GM19395 (cell line): ENCODE results near the gene OR2V2.
"Not testable (repeated sequence)": the region's sequence is repeated elsewhere in the genome, so short reads cannot be mapped to it uniquely, and the experiment has no call there.

Experiments
- ATAC-seq: cut with Tn5 transposase; IDR thresholded peaks from one replicate; pipeline ENCODE4 v1.9.1; 2021; ENCODE audit warnings: mild to moderate bottlenecking, moderate library complexity; ENCODE audit not compliant: unreplicated experiment

Gene OR2V2

DNA sequence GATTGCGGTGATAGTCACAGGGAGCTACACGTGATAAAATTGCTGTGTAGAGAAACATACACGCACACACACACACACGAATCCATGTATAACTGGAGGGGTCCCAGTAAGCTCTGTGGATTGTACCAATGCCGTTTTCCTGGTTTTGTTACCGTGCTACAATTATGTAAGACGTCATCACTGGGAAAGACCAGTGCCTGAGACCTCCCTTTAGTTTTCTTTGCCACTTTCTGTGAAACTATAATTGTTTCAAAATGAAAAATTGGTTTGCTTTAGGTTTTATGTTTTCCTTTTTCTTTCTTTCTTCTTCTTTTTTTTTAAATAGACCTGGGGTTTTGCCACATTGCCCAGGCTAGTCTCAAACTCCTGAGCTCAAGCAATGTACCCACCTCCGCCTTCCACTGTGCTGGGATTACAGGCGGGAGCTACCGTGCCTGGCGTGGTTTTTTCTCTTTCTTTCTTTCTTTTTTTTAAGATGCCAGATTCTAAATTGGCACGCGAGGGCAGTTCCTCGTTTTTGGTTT, 21.3 kb downstream of the OR2V2 start:
- ATAC-seq = no peak

DNA sequence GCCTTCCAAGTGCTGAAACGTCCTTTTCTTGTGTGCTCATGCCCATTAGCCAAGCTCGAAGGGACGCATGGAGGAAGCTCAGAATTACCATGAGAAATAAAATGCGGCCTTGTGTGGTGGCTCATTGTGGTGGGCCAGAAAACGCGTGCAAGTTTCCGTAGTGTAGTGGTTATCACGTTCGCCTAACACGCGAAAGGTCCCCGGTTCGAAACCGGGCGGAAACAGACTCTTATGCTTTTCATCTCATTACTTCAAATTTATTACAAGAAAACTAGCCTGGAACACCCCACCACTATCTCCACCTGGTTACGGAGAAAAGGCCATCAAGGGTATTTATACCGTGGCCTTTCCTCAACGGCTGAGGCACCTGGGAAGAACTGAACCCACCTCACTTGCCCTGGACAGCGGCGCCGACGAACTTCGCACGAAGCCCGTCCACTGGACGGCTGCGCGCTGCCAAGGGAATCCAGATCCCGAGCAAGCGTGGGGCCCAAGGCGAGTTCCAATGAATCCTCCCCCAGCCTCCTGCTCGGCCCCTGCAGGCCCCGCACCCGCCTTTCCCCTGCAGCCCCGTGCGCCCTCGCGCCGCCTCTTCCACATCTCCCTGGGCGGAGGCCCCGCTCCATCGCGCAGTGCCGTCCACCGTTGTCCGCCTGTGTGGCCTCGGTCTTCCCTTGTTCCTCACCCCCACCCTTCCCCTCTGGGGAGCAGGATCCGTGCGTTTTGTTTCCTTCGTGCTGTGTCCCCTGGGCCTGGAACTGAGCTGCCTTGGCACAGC, 22.3 kb downstream of the OR2V2 start:
- ATAC-seq = peak; percentile 47

DNA sequence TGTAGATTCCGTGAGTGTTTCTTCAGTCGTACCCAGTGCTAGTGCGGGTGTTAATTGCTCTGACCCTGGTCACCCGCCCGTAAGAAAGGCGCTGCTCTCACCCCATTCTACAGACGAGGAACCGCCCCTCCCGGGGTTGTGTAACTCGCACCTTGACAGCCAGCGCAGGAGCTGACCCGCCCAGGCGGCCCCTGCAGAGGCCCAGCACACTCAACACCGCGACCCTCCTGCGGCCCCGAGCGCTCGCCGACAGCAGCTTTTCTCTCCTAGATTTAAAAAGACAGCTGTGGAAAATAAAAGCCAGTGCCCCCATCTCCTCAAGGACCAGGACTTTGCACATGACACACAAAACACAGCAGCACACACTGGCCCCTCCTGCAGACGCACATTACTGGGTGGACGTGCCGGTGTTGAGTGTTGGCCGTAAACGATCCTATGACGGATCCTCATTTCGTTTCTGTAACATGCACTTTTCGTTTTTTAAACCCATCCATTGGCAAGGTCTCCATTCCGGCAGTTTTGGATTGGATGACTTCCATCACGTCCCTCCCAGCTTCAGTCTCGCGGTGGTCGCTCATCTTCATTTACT, 22.9 kb downstream of the OR2V2 start:
- ATAC-seq = no peak

DNA sequence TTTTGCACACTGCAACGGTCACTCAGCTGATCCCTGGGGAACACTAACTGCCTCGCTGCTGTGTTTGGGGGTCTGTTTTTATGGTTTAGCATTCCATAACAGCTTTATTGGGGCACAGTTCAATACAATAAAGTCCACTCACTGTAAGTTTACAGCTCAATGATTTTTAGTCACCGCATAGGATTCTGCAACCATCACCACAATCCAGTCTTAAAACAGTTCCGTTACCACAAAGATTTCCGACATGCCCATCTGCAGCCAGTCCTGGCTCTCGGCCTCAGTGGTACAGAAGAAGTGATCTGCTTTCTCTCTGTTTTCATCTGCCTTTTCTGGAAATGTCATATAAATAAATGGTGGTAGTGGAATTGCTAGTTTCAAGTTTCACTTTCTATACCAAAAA, 23.6 kb downstream of the OR2V2 start:
- no peak for ATAC-seq

DNA sequence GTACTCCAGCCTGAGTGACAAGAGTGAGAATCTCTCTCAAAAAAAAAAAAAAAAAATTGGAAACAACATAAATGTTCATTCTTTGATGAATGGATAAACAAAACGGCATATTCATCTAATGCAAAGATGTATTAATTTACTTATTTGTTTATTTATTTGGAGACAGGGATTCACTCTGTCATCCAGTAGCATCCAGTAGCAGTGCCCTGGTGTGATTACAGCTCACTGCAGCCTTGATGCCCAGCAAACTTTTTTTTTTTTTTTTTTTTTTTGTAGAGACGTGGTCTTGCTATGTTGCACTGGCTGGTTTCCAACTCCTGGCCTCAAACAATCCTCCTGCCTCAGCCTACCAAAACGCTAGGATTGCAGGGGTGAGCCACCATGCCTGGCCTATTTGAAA, 24.4 kb downstream of the OR2V2 start:
- ATAC-seq = no peak

DNA sequence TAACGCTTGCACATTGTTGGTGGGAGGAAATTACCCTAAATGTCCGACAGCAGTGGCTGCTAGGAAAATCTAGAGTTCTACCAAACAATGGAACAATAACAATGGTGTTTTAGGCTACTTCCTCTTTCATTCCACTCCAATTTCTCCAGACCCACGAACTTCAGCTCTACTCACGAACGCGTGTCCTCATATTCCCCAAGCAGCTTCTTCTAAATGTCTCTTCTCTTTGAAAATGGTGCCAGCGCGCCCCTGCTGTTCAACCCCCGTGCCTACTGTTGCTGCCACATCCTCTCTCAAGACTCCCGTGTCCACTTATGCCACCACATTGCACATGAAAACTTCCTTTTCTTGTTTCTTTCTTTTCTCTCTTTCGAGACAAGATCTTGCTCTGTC, 25.6 kb downstream of the OR2V2 start:
- peak; percentile 39 for ATAC-seq

DNA sequence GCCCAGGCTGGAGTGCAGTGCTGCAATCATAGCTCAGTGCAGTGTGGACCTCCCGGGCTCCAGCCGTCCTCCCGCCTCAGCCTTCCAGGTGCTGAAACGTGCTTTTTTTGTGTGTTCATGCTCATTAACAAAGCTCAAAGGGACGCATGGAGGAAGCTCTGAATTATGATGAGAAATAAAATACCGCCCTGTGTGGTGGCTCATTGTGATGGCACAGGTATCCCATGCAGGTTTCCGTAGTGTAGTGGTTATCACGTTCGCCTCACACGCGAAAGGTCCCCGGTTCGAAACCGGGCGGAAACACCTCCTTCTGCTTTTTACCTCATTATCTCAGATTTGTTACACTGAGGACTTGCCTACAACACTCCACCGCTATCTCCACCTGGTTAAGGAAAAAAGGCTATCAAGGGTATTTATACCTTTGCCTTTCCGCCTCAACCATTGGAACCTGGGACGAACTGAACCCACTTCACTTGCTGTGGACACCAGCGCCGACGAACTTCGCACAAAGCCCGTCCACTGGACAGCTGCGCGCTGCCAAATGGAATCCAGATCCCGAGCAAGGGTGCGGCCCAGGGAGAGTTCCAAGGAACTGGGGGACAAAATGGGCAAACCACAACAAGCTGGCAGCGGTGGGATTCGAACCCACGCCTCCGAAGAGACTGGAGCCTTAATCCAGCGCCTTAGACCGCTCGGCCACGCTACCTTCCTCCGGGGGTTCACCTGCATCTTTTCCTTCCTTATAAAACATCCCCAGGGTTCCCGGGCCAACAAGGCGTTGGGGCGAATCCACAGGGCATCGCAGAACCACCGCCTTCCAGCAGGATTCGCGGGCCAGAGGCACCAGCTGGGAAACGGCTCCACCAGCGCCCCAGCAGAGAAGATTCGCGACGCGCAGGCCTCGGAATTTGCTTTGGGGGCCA, 26.3 kb downstream of the OR2V2 start:
- peak; percentile 73 for ATAC-seq

DNA sequence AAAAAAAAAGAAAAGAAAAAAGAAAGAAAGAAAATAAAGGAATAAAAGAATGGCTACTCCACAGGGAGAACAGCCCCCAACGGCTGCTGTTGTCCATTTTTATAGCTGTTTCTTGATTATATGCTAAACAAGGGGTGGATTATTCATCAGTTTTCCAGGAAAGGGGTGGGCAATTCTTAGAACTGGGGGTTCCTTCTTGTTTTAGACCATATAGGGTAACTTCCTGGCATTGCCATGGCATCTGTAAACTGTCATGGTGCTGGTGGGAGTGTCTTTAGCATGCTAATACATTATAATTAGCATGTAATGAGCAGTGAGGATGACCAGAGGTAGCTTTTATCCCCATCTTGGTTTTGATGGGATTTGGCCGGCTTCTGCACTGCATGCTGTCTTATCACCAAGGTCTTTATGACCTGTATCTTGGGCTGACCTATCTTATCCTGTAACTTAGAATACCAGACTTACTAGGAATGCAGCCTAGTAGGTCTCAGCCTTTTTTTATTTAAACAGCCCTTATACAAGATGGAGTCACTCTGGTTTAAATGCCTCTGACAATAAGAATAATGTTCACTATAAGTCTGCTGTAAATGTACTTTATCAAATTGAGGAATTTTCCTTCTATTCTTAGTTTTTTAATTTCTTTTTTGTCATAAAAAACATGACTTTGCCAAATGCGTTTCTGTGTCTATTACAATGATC, 29.0 kb downstream of the OR2V2 start:
- ATAC-seq = no peak

DNA sequence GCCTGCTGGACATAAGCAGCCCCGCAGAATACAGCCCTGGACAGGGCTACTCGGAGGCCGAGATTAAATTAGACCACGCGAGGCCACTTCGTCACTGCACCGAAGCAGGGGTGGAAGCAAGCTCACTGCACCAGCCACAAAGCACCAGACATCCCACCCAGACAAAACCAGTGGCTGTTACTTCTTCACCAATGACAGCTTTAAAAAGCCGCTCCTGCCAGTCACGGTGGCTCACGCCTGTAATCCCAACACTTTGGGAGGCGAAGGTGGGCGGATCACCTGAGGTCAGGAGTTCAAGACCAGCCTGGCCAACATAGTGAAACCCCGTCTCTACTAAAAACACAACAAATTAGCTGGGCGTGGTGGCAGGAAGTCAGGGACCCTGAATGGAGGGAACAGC, 30.2 kb downstream of the OR2V2 start:
- not testable (repeated sequence) for ATAC-seq

DNA sequence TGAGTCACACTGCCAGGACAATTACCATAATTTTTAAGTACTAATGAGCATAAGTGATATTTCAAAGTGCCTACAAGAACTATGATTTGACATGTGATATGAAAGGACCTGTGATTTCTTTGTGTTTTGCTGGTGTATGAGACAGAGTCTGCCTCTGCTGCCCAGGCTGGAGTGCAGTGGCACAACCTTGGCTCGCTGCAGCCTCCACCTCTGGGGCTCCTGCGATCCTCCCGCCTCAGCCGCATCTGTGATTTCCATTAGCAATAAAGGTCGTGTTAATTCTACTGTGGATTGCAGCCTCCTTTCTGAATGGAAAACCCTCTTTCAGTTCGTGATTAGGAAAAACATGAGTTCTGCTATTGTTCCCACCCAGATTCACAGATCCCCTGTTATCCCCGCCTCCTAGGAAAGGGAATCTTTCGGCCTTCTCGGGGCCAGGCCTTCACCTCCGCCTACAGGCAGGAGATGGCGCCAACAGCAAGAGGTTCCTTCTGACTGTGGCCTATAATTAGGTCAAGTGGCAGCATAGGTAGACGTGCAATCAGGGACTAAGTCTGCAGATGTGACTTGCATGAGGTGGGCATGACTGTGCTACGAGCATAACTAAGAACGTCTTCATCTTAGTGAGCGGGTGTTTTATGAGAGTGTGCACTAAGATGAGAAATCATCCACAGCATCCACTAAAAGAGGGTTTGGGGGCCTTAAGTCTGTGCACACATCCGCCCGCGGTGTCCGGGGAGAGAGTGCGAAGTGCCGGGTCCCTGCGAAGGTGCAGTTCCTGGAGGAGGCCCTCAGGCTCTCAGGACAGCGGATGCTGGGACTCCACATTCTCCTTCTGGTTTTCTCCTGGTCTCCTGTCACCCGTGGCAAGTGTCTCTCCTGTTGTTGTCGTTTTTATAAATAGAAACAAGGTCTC, 34.5 kb downstream of the OR2V2 start:
- peak; percentile 50 for ATAC-seq

DNA sequence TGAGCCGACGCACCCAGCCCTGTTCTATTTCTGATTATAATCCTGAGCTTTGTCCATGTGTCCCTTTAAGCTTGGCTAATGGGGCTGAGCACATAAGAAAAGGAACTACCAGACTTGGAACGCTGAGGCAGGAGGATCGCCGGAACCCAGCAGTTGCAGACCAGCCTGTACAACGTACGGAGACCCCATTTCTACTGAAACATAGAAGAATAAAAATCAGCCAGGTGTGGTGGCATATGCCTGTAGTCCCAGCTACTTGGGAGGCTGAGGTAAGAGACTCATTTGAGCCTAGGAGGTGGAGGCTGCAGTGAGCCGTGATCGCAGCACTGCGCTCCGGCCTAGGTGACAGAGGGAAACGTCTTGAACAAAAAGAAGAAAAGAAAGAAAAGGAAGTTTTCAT, 35.3 kb downstream of the OR2V2 start:
- no peak for ATAC-seq

DNA sequence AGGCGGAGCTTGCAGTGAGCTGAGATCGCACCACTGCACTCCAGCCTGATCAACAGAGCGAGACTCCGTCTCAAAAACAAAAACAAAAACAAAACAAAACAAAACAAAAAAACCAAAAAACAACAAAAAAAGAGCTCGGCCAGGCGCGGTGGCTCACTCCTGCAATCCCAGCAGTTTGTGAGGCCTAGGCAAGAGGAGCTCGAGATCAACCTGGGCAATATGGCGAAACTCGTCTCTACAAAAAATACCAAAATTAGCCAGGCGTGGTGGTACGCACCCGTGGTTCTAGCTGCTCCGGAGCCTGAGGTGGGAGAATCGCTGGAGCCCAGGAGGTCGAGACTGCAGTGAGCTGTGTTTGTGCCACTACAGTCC, 37.4 kb downstream of the OR2V2 start:
- ATAC-seq = no peak

DNA sequence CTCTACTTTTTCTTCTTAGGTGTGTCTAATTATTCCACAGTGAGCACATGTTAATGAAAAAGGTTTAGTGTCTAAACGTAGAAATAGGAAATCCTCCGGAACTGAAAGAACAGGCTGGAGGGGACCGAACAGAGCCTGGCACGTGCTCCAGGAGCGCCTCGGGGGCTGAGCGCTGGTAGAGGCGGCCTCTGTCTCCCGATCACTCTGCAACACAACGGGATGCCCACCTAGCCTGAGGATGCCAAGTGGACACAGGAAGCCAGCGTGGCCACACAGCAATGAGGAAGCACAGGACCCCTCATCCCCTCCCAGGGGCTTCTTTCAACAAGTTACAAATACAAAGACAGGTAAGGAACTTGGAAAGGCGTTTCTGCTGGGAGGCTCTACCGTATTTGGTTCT, 38.2 kb downstream of the OR2V2 start:
- no peak for ATAC-seq

DNA sequence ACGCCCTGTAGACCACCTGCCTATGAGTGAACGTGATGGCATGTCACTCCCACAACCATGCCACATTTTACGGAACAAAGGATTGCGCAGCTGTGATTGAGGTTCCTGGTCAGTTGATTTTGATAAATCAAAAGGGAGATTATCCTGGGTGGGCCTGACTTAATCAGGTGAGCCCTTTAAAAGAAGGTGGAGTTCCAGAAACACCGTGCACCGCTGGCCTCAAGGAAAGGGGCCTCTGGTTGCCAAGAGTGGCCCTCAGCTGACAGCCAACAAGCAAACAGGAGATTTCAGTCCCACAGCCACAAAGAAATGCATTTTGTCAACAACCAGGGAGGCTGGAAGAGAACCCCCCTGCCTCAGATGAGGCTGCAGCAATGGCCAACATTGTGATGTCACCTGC, 38.6 kb downstream of the OR2V2 start:
- ATAC-seq = no peak

DNA sequence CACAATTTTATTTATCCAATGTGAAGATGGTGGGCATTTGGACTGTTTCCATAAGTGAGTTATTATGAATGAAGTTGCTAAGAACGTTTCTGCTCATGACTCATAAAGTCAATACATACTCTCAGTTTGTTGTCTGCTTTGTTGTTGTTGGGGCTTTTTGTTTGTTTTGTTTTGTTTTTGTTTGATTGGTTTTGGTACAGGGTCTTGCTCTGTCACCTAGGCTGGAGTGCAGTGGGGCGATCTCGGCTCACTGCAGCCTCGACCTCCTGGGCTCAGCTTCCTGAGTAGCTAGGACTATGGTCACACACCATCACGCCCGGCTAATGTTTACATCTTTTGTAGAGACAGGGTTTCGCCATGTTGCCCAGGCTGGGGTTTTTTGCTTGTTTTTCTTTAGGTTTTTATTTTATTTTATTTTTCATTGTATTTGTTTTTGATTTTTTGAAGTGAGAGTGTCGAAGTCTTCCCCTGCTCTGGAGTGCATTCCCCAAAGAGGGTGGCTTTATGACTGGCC, 39.7 kb downstream of the OR2V2 start:
- no peak for ATAC-seq

DNA sequence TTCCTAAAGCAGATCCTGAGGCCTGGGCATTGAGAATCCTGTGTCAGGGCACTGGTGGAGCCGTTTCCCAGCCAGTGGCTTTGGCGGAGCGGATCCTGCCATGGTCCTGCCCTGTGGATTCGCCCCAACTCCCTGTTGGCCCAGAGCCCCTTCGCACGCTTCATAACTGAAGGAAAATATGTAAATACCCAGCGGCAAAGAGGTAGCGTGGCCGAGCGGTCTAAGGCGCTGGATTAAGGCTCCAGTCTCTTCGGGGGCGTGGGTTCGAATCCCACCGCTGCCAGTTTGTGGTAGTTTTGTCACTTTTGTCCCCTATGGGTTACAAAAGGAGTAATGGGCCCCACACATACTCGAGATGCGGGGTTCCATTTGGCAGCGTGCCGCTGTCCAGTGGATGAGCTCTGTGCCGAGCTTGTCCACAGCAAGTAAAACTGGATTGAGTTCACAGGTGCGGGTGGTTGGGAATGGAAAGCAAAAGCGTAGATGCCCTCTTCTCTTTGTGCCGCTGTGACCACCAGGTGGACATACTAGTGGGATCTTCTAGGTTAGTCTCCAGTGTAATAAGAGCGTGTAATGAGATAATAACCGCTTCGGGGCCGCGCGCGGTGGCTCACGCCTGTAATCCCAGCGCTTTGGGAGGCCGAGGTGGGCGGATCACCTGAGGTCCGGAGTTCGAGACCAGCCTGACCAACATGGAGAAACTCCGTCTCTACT, 40.3 kb downstream of the OR2V2 start:
- no peak for ATAC-seq

DNA sequence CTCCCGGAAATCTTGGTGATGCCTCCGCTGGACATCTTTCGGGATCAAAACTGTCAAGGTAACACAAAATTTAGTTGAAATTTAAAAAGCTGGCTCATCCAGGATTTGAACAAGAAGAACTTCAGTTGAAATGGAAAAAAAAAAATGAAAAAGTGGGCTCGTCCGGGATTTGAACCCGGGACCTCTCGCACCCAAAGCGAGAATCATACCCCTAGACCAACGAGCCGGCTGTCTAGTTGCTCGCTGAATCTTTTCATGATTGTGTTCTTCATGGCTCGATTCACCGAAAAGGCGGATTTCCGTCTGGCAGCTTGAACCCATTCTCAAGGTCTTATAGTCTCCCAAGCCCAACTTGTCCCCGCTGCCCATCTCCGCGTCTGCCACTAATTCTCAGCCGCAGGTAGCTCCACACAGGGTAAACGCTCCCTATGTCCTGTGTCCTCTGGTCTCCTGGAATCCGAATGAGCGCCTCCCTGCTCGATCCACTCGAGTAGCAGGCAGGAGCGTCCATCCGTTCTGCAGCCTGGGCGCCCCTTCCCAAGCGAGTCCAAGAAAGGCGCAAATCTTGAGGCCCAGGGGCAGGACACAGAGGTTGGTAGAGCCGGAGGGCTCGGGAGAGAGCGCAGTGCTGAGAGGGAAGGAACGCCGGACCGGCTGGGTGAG, 41.4 kb downstream of the OR2V2 start:
- ATAC-seq = no peak

DNA sequence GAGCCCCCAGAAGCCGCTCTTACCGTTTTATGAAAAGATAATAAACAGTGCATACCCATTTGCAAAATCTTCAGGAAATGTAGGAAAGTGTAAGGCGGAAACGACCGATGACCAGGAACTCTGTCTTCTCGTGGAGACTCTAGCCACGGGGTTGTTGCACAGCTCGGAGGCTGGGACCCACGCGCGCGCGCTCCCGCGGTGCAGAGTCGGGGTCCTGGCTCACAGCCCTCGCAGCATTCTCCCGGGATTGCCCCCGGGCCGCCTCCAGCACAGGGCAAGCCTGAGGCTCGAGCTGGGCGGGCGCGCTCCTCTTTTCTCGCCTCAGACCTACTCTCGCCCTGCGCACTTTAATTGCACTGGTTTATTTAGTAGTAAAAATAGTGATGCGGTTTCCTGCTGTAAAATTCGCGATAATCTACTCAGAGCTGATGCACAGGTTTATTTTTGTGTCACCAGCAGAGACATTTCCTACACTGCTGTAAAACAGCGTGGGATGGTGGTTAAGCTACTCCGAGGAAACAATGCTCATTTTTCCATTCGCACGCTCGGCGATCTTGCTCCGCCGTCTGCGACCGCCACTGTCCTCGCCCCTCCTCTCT, 42.1 kb downstream of the OR2V2 start:
- no peak for ATAC-seq
